Right ventricle myocardium inferior (tissue), 1 donor: ENCODE results near the gene AKAP13. TPM values are rescaled to one million over a fixed set of nuclear protein-coding genes. Genes with fewer than 3 reads are reported as not detected.
"Not testable (repeated sequence)": the region's sequence is repeated elsewhere in the genome, so short reads cannot be mapped to it uniquely, and the experiment has no call there.

ENCODE experiments used
- ATAC-seq: fragments of 200-7000 bp; cut with Tn5 transposase; one replicate; pipeline ENCODE4 v1.9.1; 2020; ENCODE audit warnings: mild to moderate bottlenecking, moderate library complexity
- DNase-seq: peaks from one replicate; pipeline ENCODE4 v3.0.0; 2021; ENCODE audit errors: missing footprints
- intact Hi-C: fragments of 100-400 bp; cut with DNase I; formaldehyde crosslinking; loops from one replicate; pipeline ENCODE4 v1.11.0; 2022
- total RNA-seq: library from RNA; stranded (reverse); fragmentation: NEBNext Ultra II Directional; extraction: Animal tissue kit (Norgen Biotek cat#: 25700); gene quantifications from one replicate; pipeline ENCODE4 v1.2.1, GENCODE V29; 2021
- donor health status: DM: no; HTN: yes; CAD: no; lungs with severe emphysema.

The AKAP13 gene
- total RNA-seq, 1 donor from 2014 or later: 292 TPM

DNA sequence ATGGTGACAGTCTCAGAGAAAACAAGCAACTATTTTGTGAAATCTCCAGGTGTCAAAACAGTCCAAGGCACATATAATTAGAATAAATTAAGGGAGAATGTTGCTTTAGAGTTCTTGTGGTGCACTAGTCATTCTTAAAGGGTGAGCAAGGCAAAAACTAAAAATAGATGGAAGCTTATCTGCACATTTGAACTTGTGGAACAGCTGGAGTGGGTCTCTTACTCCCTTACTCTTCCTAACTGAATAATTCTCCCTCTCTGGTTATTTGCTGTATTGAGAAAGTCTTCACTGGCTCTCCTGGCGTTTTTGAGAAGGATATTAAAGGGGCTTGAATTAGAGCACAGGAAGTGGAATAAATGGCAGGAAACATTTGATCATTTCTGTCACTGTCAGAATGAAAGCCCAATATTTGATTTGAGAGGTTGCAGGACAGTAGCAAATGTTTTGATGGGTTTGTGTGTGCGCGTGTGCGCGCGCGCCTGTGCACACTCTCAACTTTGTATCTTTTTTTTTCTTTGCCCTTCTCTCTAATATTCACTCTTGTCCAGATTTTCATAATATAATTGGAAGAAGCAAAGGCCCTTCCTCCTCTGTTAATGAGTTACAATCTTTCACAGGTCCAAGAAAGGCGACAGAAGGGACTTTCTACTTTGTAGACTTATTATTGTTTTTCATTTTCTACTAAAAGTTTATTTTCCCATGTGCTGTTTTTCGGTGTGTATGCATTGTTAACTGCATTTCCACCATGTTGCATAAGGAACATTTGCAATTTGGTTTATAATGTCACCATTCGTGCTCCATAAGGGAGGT lies 40.9 kb downstream of the AKAP13 start:
- DNase-seq (no peak), ATAC-seq (peak; percentile 57)
- intact Hi-C loops: no loop called here

DNA sequence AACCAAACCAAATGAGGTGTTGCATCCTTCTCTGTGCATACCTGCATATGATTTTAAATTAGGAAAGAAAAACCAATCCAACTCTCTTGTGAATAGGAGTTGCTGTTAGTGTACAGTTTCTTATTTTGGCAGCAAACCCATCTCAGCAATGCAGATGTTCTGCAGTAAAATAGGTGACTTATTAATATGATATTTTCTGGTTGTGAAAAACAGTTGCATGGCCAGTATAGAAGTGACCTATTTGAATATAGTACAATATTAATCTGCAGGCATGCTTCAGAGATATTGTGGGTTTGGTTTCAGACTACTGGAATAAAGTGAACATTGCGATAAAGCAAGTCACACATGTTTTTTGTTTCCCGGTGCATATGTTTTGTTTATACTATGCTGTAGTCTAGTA lies 42.2 kb downstream of the AKAP13 start:
- intact Hi-C loops: no loop called here
- ATAC-seq (no peak), DNase-seq (no peak)

DNA sequence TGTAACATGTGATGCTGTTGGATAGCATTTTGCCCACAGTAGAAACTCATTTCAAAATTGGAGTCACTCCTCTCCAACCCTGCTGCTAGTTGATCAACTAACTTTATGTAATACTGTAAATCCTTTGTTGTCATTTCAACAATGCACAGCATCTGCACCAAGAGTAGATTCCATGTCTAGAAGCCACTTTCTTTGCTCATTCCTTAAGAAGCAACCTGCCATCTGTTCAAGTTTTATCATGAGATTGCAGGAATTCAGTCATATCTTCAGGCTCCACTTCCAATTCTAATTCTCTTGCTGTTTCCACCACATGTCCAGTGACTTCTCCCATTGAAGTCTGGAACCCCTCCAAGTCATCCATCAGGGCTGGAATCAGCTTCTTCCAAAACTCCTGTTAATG lies 42.9 kb downstream of the AKAP13 start:
- DNase-seq: no peak
- intact Hi-C loops: no loop called here
- ATAC-seq: no peak

DNA sequence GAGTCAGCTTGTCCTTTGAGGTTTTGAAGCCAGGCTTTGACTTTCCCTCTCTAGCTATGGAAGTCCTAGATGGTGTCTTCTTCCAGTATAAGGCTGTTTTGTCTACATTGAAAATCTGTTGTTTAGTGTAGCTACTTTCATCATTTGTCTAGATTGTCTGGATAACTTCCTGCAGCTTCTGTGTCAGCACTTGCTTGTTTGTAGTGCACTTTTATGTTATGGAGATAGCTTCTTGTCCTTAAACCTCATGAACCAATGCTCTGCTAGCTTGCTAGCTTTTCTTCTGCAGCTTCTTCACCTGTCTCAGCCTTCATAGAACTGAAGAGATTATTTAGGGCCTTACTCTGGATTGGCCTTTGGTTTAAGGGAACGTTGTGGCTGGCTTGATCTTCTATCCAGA lies 43.8 kb downstream of the AKAP13 start:
- no peak for DNase-seq
- intact Hi-C loops: no loop called here
- ATAC-seq: no peak

DNA sequence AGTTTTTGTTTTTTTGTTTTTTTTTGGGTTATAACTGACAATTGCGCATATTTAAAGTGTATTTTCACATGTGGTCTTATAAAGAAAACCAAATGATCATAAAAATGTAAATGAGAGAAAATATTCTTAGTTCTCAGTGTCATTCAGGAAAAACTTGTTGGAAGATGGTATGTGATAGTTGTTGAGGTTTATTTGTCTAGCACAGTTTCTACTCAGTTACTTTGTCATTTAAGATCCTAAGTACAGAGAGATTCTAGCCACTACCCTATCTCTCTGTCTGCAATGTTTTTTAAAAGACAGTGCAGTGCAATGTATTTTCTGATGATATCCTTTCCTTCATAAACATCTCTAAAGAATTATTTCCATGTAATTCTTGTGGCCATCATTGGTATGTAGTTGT lies 46.1 kb downstream of the AKAP13 start:
- intact Hi-C loops: no loop called here
- DNase-seq: no peak
- no peak for ATAC-seq

DNA sequence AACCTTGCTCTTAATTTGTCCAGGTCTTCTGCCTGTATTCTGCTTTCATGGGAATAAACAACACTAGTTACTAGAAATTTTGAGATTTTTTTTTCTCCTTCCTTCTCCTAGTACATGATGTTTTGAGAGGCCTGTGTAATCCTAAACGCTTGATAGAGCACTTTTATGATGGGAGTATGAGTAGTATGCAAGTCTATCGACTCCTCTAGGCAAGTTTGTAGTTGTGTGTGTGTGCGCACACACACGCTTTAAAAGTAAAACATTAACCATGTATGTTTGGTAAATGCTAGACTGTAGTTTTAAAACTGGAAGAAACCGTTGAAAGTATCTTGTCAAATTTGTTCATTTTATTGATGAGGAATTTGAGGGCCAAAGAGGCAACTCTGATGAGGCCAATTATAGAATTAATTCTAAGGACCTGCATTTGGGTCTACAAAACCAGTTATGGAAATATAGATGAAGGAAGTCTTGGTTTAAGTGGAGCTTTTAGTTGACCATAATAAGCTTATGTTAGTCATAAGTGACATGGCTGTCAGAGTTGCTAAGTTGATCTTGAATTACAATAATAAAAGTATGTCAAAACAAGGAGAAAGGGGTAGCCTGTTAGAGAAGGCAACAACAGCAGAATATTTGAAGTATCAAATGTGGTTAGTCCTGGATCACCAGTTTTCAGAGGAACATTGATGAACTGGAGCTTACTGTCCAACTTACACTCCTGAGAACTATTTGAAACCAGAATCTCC lies 47.1 kb downstream of the AKAP13 start:
- intact Hi-C loops: no loop called here
- DNase-seq (no peak), ATAC-seq (no peak)

DNA sequence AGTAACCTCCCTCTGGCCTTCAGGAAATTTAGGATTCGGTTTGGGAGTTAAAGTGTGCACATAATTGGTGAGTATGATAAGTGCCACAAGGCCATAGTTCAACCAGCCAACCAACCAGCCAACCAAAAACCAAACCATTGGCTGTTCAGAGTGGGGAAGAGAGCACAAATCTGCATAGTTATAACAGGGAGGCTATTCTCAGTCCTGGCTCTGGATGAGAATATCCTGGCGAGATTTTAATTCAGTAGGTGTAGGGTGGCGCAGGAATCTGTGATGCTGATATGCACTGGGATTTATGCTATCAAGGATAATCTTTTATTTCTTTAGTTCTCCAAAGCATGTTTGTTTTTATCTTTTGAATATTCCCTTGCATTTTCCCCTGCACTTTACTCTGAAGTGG lies 49.1 kb downstream of the AKAP13 start:
- peak; percentile 63 for ATAC-seq
- DNase-seq: no peak
- intact Hi-C loops: no loop called here

DNA sequence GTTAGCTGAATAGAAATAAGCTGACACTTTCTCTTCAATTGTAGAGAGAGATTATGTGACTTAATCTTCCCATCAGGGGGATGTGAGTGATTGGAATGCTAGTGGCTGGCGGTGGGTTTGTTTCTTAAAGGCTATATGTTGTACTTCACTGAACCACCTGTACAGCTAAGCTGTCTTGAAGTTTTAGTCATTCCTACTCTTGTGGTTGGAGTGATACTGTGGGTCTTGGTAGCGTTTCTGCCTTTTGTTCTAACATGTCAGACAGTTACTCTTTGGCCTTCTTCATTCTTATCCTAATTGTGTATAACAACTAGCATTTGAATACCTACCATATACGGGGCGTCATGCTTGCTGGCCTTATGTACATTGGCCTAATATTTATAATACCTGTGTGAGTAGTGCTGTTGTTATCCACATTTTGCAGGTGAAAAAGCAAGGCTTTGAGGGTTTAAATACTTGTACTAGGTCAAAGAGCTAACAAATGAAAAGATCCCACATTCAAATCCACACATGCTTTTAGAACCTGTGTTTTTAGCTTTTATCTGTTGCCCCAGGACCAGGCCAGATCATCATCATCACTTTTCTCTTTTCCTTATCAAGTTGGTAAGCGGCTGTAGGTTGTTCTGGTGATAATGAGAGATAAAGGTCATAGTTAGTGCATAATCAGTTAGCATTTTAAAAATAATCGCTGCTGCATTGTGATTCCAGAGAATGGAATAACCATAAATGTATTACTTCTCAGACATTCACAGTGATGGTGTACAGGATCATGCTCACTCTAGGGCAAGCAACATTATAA lies 50.2 kb downstream of the AKAP13 start:
- no peak for ATAC-seq
- intact Hi-C loops: loop anchor here (5.0 kb wide), 1 partner anchor 48 kb away; the partner anchor contains the start of gene AKAP13

DNA sequence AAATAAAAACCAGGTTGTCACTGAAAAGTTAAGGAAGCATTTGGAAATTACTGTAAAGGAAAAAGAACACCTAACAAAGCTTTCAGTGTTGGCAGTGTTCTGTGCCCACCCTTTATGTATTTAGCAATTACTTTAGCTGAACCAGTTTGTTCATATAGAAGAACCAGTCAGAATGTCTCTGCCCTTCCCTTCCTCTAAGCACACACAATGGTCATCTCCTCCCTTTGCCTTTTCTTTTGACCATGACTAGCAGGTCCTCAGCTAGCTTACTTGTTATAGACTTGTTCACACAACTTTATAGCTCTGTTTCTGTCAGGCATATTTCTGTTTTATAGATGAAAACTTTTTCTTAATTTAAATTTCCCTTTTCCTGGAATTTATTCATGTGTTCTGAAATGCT lies 59.6 kb downstream of the AKAP13 start:
- no peak for DNase-seq
- ATAC-seq: no peak
- intact Hi-C loops: loop anchor here (5.0 kb wide), 1 partner anchor 38 kb away; no protein-coding TSS in a partner anchor

More for the DNA sequence above, 50.2 kb downstream of the AKAP13 start:
- no peak for DNase-seq

DNA sequence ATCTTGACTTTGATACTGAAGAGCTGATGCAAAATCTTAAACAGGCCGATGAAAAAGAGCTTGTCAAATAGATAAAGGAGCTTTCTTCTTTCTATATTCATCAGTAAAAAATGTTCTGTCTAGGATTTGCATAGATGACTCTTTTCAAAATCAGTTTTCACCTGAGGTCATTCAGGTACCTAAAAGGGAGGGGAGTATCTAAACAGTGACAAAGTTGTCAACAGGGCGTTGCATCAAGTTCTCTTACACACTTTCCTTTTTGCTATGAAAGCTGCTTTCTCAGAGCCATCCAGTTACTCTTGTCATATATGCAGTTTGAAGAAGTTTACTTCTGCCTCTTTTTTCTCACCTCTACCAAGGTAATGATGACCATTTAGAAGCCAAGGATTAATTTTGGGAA lies 60.0 kb downstream of the AKAP13 start:
- ATAC-seq (no peak), DNase-seq (no peak)
- intact Hi-C loops: loop anchor here (5.0 kb wide), 1 partner anchor 38 kb away; no protein-coding TSS in a partner anchor

DNA sequence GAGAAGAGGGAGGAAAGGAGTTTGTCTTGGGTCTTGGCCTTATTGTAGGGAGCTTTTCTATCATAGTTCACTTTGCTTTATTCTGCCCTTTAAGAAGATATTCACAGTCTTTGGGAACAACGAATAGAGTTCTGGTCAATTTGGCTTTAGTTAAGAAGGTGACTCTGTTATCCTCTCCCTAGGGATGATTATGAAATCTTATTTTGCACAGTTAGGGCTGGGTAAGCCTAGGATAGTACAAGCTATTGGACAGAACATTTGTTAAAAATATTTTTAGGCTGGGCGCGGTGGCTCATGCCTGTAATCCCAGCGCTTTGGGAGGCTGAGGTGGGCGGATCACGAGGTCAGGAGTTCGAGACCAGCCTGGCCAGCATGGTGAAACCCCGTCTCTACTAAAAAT lies 61.5 kb downstream of the AKAP13 start:
- intact Hi-C loops: loop anchor here (5.0 kb wide), 1 partner anchor 40 kb away; no protein-coding TSS in a partner anchor
- ATAC-seq: peak; percentile 87
- DNase-seq: not testable (repeated sequence)

DNA sequence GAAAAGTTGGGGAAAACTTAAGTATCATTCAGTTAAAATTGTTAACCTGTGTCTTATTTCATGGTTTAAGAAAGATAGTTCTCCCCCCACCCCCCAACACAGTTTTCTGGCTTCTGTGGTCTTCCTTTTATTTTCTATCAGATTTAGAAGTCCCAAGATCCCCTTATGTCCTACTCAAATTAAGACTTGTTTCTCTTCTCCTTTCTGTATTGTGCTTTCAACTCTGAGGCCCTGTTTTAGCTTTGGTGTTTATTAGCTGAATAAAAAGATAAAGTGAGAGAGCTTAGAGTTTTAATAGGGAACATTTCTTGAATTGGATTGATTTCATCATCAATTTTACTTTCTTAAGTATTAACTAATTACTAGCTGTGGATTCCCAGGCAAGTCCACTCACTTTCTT lies 62.6 kb downstream of the AKAP13 start:
- no peak for DNase-seq
- intact Hi-C loops: loop anchor here (5.0 kb wide), 1 partner anchor 41 kb away; no protein-coding TSS in a partner anchor
- no peak for ATAC-seq

DNA sequence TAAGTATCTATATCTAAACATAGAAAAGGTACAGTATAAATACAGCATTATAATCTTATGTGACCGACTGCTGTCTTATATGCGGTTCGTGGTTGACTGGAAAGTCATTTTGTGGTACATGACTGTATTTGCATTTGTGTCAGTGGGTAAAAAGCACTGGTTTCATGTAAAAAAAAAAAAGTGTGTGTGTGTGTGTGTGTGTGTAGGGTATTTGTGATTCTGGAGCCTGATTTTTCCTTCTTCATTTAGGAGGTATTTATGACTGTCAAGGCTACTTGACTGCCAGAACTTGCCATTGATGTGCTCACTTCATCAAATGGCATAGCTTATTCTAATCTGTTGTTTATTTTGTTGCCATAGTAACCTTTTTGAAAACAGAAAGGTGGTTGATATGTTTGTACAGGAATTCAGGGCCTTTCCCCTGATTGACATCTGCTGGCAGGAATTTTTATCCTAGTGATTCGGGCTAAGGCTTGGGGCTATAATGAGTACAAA lies 63.2 kb downstream of the AKAP13 start:
- ATAC-seq: peak; percentile 49
- intact Hi-C loops: loop anchor here (5.0 kb wide), 1 partner anchor 41 kb away; no protein-coding TSS in a partner anchor
- DNase-seq: no peak

DNA sequence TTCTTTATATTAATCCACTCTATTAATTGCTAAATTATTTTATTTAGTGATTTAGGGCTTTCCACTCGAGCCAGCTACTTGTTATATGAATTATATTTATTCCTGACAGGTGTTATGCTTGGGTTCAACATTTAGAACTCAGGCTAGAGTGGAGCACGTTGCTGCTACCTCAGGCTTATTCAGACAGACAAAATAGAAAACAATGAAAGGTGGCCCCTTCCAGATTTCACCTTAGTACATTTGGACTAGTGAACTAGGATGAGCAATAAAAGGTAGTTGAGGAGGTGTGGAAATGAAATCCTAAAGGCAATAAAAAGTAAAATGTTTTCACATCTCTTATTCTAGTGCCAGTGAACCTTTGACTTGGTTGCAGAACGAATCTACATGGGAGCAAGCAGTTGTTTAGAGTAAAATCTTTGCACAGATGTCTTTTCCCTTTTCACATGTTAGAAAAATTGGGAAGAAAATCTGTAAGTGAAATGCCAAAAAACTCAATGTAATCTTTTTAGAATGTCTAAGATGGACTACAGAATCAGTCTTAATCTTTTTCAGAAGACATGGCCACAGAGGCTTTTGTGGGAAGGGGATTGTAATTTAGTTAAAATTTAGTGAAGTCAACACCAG lies 63.8 kb downstream of the AKAP13 start:
- ATAC-seq (peak; percentile 8), DNase-seq (no peak)
- intact Hi-C loops: loop anchor here (5.0 kb wide), 1 partner anchor 42 kb away; no protein-coding TSS in a partner anchor

DNA sequence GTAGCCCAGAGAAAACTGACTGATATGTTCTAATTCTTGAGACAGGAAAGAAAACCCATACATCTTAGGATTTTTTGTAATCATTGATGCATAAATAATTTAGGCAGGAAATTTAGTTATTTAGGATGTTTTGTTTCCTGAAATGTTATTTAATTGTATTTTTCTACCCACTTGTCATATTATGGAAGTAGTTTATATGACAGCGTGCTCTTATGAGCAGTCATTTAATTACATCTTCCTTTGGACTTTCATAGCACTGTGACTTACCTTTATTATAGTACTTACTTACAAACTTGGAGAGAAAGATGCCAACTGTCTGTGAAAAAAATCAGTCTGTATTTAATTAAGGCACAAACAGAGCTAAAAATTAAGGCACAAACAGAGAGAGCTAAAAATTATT lies 65.0 kb downstream of the AKAP13 start:
- intact Hi-C loops: no loop called here
- no peak for DNase-seq
- no peak for ATAC-seq

DNA sequence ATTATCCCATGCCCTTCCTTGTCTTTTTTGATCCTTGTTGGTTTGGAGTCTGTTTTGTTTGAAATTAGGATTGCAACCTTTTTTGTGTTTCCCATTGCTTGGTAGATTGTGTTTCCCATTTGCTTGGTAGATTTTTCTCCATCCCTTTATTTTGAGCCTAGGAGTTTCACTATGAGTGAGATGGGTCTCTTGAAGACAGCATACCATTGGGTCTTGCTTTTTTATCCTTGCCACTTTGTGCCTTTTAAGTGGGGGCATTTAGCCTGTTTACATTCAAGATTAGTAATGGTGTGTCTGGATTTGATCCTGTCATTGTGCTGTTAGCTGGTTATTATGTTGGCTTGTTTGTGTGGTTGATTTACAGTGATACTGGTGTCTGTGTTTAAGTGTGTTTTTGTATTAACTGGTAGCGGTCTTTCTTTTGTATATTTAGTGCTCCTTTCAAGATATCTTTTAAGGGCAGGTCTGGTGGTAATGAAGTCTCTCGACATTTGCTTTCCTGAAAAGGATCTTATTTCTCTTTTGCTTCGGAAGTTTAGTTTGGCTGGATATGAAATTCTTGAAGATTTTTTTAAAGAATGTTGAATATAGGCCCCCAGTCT lies 70.8 kb downstream of the AKAP13 start:
- DNase-seq: no peak
- intact Hi-C loops: no loop called here
- ATAC-seq: no peak

DNA sequence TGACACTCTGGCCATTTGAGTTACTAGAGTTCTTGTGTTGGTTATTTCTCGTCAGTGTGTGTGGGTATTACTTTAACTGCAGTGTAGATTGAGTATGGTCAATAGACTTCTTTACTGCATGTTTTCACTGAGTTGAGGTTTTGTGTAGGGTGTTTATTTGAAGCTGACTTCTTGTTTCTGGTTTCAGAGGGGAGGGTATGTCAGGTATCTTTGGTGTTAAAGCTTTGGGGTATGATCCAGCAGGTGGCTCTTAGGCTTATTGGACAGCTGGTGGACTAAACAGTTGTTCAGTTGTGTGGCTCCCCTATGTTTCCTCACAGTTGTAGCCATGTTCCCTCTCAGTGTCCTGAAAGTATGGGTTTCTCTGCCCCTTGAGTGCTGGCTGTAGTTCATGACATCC lies 72.0 kb downstream of the AKAP13 start:
- intact Hi-C loops: no loop called here
- no peak for ATAC-seq
- no peak for DNase-seq
